Measurements from ENCODE around the gene MPZL1. TPM values are rescaled to one million over a fixed set of nuclear protein-coding genes. Genes with fewer than 3 reads are reported as not detected.

Gene MPZL1
- total and polyA plus RNA-seq, 2 of the 13 experiments (the other 11 are each of a cell fraction or from before 2014, with no cell fraction given): 38.0 to 68.7 TPM

DNA sequence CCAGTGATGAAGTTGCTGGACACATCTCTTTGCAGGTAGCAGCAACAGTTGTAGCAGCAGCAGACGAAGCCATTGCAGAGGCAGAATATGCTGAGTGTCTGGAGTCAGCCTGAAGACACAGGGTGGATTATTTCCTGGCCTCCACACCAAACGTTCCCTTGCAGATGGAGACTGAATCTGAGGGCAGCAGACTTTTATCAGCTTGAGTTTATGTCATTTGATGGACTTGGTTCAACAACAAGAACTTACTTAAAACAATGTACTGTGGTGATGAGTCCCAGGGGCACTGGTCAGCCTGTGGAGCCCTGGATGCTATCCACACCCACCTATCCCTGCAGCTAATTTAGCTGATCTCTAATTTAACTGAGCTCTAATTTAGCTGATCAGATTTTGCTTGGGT lies 17.1 kb upstream of the MPZL1 start:
- H3K9ac ChIP-seq (ENCODE audit: insufficient read depth, low read depth, low read length): no peak overlapping the region
- intact Hi-C loops (cut with micrococcal nuclease; ENCODE audit: unreplicated experiment): loop anchor here (10.0 kb wide), 1 partner anchor 620 kb away; no protein-coding TSS in a partner anchor
- FAIRE-seq (no peak), DNase-seq (ENCODE audit: low spot score) (no peak), ATAC-seq (no peak)
- in situ Hi-C loops (cut with HindIII; ENCODE audit: extremely low pct_ligation_motif_present, low pct_unique_long_range_greater_than_20kb): no loop called here
- no peak overlapping the region for H3K4me2 ChIP-seq (ENCODE audit: low read depth, low read length)
- H3K27me3 ChIP-seq (ENCODE audit: control insufficient read depth in 1 of 2, insufficient read depth in 2 of 2, low read length in 2 of 2): peaks cover 0 to 32% of the 10 kb centered on the region in 2 experiments; a peak in 3 of 5 replicates
- H3K4me1 ChIP-seq (ENCODE audit: insufficient read depth, low read length): peaks cover 8% of the 10 kb centered on the region; the same call in 1 of the 2 replicates
- WGBS (ENCODE audit: low lambda C conversion rate): 5% methylated on average over 2 of the region's 2 CpGs
- no peaks in the 10 kb centered on the region for H4K20me1 ChIP-seq (ENCODE audit: insufficient read depth, low read length)
- H3K79me2 ChIP-seq (ENCODE audit: insufficient read depth, low read length): no peaks in the 10 kb centered on the region
- CTCF ChIA-PET (ENCODE audit: low intra/inter-chr PET ratio, low total read pairs): no interaction called here
- H3K27ac ChIP-seq (ENCODE audit: extremely low read length, insufficient read depth, low read length): no peak overlapping the region
- TF ChIP-seq MED8 (CRISPR knock-in tag; IDR thresholded peaks at IDR 0.05; ENCODE audit: insufficient replicate concordance) (no peak), SOX13 (IDR thresholded peaks at IDR 0.05) (no peak), SOX13 (CRISPR knock-in tag; conservative IDR thresholded peaks at IDR 0.05 in 1 of 2, IDR thresholded peaks at IDR 0.05 in 1 of 2) (no peak), GABPA (IDR thresholded peaks at IDR 0.05; ENCODE audit: low read depth, low read length) (no peak), GABPA (CRISPR knock-in tag; IDR thresholded peaks at IDR 0.05; ENCODE audit: low read depth) (no peak), ETV5 (CRISPR knock-in tag; IDR thresholded peaks at IDR 0.05; ENCODE audit: borderline replicate concordance) (no peak), ONECUT2 (CRISPR knock-in tag; IDR thresholded peaks at IDR 0.05) (no peak), ZBTB42 (CRISPR knock-in tag; IDR thresholded peaks at IDR 0.05) (no peak)
- no peak overlapping the region for H2AFZ ChIP-seq (ENCODE audit: low read length)
- H3K36me3 ChIP-seq (replicated peaks in 1 of 2; ENCODE audit: control insufficient read depth in 1 of 2, insufficient read depth in 2 of 2, low read length in 2 of 2): no peaks in the 10 kb centered on the region
- no TSS peak for BruUV-seq (replicated peaks)
- POLR2A ChIA-PET: interaction anchor here (1.1 kb wide), 1 partner anchor 9 kb away, joined by 3 read pairs; no protein-coding TSS in a partner anchor
- no peak overlapping the region for H3K4me3 ChIP-seq (replicated peaks in 1 of 3; ENCODE audit: insufficient read depth in 1 of 3, low read depth in 2 of 3, low read length in 3 of 3)
- no peaks in the 10 kb centered on the region for H3K9me3 ChIP-seq (ENCODE audit: low read length)

DNA sequence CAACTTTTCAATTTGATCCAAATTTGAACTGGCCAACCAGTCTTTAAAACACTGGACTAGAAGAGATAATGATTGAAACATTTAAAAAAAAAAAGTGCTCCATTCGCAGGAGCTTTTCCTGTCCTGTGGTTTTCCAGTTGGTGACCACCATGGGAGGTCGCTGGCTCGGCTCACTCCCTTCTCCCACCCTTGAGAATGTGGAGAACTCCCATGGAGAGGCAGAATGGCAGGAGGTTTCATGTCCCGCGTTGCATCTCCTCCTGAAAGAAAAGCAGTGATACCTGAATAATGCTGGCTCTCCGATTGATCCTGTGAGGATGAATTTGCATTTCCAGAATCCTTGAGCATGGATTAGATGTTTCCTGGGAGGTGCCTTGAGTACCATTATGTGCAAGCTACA lies 16.5 kb upstream of the MPZL1 start:
- Histone ChIP-seq H3K9me3 (ENCODE audit: low read length) (no peaks in the 10 kb centered on the region), H3K79me2 (ENCODE audit: insufficient read depth, low read length) (no peaks in the 10 kb centered on the region), H3K9ac (ENCODE audit: insufficient read depth, low read depth, low read length) (no peak overlapping the region), H3K36me3 (replicated peaks in 1 of 2; ENCODE audit: control insufficient read depth in 1 of 2, insufficient read depth in 2 of 2, low read length in 2 of 2) (no peaks in the 10 kb centered on the region), H3K27me3 (ENCODE audit: control insufficient read depth in 1 of 2, insufficient read depth in 2 of 2, low read length in 2 of 2) (peaks cover 0 to 32% of the 10 kb centered on the region in 2 experiments; a peak in 3 of 5 replicates), H3K4me1 (ENCODE audit: insufficient read depth, low read length) (peaks cover 8% of the 10 kb centered on the region; the same call in 1 of the 2 replicates), H3K4me2 (ENCODE audit: low read depth, low read length) (no peak overlapping the region), H3K4me3 (replicated peaks in 1 of 3; ENCODE audit: insufficient read depth in 1 of 3, low read depth in 2 of 3, low read length in 3 of 3) (no peak overlapping the region), H4K20me1 (ENCODE audit: insufficient read depth, low read length) (no peaks in the 10 kb centered on the region), H2AFZ (ENCODE audit: low read length) (no peak overlapping the region), H3K27ac (ENCODE audit: extremely low read length, insufficient read depth, low read length) (no peak overlapping the region)
- intact Hi-C loops (cut with micrococcal nuclease; ENCODE audit: unreplicated experiment) (loop anchor here (10.0 kb wide), 1 partner anchor 620 kb away; no protein-coding TSS in a partner anchor), in situ Hi-C loops (cut with HindIII; ENCODE audit: extremely low pct_ligation_motif_present, low pct_unique_long_range_greater_than_20kb) (no loop called here)
- CTCF ChIA-PET (ENCODE audit: low intra/inter-chr PET ratio, low total read pairs): no interaction called here
- FAIRE-seq: no peak
- TF ChIP-seq, protein P1, sequence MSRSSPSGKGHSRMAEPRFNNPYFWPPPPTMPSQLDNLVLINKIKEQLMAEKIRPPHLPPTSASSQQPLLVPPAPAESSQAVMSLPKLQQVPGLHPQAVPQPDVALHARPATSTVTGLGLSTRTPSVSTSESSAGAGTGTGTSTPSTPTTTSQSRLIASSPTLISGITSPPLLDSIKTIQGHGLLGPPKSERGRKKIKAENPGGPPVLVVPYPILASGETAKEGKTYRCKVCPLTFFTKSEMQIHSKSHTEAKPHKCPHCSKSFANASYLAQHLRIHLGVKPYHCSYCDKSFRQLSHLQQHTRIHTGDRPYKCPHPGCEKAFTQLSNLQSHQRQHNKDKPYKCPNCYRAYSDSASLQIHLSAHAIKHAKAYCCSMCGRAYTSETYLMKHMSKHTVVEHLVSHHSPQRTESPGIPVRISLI (CRISPR knock-in tag; IDR thresholded peaks at IDR 0.05; ENCODE audit: borderline replicate concordance): no peak
- no peak for TF ChIP-seq KDM6A (CRISPR knock-in tag; IDR thresholded peaks at IDR 0.05; ENCODE audit: low read depth)
- TF ChIP-seq ZNF772 (CRISPR knock-in tag; IDR thresholded peaks at IDR 0.05): no peak
- TF ChIP-seq TBL1XR1 (IDR thresholded peaks at IDR 0.05; ENCODE audit: borderline replicate concordance, low read length, partially characterized antibody): no peak
- no peak for TF ChIP-seq ZNF292 (CRISPR knock-in tag; IDR thresholded peaks at IDR 0.05; ENCODE audit: borderline replicate concordance, low read depth)
- TF ChIP-seq, protein P2, sequence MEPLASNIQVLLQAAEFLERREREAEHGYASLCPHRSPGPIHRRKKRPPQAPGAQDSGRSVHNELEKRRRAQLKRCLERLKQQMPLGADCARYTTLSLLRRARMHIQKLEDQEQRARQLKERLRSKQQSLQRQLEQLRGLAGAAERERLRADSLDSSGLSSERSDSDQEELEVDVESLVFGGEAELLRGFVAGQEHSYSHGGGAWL (CRISPR knock-in tag; IDR thresholded peaks at IDR 0.05): no peak
- TF ChIP-seq NFYC (CRISPR knock-in tag; IDR thresholded peaks at IDR 0.05): no peak
- no peak for TF ChIP-seq ZSCAN21 (CRISPR knock-in tag; IDR thresholded peaks at IDR 0.05; ENCODE audit: borderline replicate concordance)
- BruUV-seq (replicated peaks): no TSS peak
- 28% methylated on average over 6 of the region's 6 CpGs for WGBS (ENCODE audit: low lambda C conversion rate)
- no peak for DNase-seq (ENCODE audit: low spot score)
- no peak for ATAC-seq
- POLR2A ChIA-PET: interaction anchor here (1.1 kb wide), 1 partner anchor 9 kb away, joined by 3 read pairs; no protein-coding TSS in a partner anchor
